GM04503 (cell line): ENCODE results near the gene PRRG2.
"Not testable (repeated sequence)": the region's sequence is repeated elsewhere in the genome, so short reads cannot be mapped to it uniquely, and the experiment has no call there.

Experiments used
- DNase-seq: peaks from one replicate; pipeline ENCODE4 v3.0.0-alpha.2; 2012; ENCODE audit warnings: low read depth

The PRRG2 gene

DNA sequence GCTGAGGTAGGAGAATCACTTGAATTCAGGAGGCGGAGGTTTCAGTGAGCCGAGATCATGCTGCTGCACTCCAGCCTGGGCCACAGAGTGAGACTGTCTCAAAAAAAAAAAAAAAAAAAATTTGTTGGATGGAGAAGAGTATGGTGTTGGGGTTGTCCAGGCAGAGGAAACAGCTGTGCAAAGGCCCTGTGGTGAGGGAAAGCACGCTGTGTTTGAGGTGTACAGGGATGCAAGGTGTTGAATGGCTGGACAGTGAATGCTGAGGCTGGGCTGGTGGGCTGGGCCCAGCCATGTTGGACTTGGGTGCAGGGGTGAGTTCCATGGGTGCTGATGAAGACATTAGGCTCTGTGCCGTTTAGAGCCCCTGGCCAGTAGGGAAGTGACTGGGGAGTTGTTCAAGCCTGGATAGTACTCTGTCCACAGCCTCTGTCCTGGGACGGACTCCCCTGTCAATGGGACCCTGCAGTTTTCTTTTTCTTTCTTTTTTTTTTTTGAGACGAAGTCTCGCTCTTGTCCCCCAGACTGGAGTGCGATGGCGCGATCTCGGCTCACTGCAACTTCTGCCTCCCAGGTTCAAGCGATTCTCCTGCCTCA is 28.5 kb downstream of the PRRG2 start:
- no peak for DNase-seq

DNA sequence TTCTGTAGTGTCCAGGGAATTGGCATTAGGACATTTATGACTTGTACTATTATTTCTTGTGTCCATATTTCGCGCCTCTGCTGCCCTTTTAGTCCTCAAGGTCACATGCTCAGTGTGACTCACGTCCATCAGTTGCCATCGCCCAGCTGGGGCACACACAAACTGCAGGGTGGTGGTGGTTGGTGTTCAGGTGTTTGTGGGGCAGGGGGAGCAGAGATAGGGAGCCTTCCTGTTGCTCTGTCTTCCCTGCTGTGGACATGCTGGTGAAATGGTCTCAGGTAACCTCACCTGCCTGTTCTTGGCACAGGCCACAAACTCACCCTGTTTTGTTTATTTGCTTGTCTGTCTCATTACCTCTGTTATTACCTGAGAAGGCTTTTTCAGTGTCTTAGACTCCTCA is 32.3 kb downstream of the PRRG2 start:
- no peak for DNase-seq

DNA sequence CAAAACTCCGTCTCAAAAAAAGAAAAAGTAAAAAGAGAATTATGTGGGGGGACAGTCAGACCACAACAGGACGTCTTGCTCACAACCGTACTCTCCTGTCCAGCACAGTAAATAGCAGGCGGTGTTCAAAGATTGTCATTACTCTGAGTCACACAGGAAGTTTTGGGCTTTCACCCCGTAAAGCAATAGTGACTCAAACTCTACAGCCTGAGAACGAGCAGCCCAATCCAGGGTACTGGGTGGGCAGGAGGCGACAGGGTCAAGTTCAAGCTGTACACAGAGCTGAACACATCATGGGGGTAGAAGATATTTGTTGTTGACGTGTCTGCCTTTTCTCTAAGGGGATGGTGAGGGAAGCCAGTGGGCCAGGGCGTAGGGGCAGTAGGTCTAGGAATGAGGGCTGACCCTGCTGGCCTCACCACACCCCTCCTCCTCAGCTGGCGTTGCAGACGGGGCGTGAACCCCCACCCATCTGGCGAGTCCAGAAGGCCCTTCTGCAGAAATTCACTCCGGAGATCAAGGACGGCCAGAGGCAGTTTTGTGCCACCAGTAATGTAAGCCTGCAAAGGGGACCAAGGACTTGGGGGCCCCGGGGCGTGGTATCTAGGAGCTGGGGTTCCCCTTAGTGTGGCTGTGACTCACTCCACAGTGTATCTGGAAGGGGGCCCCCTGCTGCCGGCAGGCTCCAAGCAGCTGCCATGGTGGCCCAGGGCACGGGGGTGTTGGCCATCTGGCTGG is 33.1 kb downstream of the PRRG2 start:
- DNase-seq: no peak

DNA sequence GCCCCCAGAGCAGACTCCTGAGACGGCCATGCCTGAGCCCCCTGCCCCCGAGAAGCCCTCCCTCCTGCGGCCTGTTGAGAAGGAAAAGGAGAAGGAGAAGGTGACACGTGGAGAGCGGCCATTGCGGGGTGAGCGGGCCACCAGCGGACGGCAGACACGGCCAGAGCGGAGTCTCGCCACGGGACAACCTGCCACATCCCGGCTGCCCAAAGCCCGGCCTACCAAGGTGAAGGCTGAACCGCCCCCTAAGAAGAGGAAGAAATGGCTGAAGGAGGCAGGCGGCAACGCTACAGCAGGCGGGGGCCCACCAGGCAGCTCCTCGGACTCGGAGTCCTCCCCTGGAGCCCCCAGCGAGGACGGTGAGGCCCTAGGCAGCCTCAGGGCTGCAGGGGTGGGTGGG is 34.7 kb downstream of the PRRG2 start:
- no peak for DNase-seq

DNA sequence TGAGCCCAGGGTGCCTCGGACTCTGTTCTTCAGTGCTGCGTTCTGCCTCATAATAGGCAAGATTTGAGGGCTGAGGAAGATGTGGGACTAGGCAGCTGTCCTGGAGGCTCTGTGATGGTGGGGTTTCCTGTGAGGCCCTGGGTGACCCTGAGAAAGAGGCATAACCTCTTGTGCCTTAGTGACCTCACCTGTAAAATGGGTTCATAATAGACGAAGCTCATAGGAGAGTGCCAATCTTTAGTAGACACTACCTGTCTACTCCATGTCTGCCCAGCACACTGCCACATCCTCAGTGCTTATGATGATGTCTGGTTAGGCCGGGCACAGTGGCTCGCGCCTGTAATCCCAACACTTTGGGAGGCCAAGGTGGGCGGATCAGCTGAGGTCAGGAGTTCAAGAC is 35.4 kb downstream of the PRRG2 start:
- no peak for DNase-seq

DNA sequence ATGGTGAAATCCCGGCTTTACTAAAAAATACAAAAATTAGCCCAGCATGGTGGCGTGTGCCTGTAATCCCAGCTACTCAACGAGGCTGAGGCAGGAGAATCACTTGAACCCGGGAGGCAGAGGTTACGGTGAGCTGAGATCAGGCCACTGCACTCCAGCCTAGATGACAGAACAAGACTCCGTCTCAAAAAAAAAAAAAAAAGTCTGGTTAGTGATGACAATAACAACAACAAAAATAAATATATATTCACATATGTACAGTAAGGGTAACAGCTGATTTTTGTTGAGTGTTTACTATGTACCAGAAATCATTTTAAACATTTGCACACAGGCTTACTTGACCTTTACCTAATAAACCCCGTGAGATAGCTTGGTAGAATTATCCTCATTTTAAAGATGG is 35.8 kb downstream of the PRRG2 start:
- DNase-seq: no peak

DNA sequence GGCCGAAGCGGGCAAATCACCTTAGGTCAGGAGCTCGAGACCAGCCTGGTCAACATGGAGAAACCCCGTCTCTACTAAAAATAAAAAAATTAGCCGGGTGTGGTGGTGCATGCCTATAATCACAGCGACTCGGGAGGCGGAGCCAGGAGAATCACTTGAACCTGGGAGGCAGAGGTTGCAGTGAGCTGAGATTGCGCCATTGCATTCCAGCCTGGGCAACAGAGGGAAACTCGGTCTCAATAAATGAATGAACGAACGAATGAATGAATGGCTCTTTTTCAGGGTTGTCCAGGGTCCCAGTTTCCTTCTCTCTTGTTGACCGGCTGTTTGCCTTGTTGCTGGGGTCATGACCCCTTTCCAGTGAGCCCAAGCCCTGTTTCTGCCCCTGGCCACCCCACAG is 36.7 kb downstream of the PRRG2 start:
- DNase-seq: not testable (repeated sequence)

DNA sequence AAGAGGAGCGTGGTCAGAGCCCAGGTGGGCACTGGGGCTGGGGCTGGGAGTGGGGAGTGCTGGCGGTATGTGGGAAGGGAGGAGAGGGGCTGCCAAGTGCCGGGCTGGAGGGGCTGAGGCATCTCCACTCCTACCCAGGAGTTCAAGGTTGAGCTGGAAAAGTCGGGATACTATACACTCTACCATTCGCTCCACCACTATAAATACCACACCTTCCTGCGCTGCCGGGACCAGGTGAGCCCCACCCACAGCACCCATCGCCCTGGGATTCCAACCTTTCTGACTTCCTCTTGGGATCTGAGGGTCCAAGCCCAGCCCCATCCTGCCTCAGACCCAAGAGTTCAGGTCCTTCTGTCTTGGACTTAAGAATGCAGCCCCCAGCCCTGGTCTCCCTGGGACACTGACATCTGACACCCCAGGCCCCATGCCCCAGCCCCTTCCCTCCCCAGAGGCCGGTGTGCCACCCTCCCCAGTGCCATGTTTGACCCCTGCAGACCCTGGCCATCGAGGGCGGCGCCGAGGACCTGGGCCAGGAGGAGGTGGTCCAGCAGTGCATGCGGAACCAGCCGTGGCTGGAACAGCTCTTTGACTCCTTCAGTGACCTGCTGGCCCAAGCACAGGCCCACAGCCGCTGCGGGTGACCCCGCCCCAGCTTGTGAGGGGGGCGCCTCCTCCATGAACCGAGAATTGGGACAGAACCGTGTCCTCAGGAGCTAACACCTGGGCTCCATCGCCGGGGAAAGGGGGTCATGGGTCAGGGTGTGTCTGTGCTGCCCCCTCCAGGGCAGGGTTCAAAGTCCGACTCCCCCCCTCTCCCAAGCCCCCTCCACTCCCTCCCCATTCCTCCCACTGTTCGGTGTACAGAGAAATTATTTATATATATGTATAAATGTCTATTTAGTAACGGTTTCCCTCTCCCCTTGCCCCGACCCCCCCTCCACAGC is 44.1 kb downstream of the PRRG2 start:
- DNase-seq: no peak

DNA sequence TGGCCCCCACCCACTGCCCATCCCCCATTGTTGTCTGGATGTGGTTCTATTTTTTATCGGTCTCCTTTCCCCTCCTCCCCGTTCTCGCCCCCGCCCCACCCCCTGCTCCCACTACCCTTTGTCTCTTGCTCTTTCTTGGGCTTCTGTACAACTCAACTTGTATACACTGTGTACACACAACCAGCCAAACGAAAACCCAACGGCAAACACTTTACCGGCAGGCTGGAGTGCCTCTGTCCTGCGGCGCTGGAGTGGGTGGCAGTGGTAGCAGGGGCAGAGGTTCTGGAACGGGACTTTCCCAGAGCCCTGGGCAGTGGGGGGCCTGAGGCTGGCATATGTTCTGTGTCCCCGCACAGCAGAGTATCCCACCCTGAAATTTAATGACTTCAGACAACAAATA is 45.1 kb downstream of the PRRG2 start:
- DNase-seq: no peak

DNA sequence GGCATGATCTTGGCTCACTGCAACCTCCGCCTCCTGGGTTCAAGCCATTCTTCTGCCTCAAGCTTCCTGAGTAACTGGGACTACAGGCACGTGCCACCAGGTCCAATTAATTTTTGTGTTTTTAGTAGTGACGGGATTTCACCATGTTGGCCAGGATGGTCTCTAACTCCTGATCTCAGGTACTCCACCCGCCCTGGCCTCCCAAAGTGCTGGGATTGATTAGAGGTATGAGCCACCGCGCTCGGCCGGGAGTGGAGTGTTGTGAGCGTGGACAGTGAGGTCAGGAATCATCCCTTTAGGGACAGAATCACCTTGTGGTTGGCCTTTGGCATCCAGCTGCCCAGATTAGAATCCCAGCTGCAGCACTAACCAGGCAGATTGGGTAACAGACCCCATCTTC is 48.5 kb downstream of the PRRG2 start:
- no peak for DNase-seq

DNA sequence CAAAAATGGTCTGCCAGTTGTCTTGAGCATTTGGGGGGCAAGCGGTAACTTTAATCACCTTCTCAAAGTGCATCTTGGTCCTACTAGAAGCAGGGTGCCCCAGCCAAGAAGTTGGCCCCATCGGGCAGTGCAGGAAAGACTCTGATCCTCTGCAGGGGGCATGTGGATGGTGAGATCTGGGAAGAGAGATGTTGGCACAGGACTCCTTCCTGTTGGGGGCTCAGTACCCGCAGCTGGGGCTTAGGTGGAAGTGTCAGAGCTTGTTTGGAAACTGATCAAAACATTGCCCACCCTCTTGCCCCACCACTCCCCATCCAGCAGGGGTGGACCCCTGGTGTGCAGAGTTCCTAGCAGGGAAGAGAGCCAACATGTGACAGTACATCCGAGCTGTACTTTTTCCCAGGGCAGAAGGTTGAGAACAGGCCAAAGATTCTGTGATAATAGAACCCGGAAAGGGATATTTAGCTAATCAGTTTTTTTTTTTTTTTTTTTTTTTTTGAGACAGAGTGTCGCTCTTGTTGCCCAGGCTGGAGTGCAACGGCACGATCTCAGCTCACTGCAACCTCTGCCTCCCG is 50.0 kb downstream of the PRRG2 start:
- DNase-seq: no peak

DNA sequence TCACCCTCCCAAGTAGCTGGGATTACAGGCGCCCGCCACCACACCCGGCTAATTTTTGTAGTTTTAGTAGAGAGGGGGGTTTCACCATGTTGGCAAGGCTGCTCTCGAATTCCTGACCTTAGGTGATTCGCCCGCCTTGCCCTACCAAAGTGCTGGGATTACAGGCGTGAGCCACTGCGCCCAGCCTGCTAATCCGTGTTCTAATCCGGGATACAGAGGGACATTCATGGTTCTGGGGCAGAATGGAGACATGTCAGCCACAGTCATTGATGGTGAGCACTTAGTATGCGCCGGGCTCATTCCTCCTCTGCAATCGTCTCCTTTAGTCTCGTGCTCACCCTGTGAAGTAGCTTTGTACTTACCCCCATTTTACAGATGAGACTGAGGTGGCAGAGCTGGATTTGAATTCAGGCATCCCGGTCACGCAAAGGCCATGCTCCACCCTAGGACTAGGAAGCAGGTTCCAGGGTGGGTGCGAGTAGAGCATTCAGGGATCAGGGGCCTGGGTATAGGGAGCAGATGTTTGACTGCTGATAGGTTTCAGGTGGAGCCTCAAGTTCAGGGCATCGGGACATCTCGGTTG is 50.6 kb downstream of the PRRG2 start:
- DNase-seq: no peak

DNA sequence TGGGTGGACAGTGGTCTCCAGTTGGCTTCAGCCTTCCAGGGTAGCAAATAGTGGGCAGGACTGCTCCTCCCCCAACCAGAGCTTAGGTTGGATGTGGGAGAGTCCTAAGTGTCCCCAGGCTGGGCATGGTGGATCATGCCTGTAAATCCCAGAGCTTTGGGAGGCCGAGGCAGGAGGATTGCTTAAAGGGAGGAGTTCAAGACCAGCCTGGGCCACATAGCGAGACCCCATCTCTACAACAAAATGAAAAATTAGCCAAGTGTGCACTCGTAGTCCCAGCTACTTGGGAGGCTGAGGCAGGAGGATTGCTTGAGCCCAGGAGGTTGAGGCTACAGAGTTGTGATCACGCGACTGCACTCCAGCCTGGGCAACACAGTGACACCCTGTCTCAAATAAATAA is 51.5 kb downstream of the PRRG2 start:
- DNase-seq: no peak

DNA sequence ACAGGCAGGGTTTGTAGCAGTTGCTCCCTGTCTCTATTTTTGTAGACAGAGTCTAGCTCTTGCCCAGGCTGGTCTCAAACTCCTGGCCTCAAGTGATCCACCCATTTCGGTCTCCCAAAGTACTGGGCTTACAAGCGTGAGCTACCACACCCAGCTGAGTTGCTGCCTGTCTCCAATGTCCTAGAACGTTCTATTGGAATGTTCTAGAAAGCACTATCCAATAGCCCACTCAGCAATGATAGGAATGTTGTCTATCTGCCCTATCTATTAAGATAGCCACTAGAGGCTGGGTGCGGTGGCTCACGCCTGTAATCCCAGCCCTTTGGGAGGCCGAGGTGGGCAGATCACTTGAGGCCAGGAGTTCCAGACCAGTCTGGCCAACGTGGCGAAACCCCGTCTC is 52.2 kb downstream of the PRRG2 start:
- not testable (repeated sequence) for DNase-seq

DNA sequence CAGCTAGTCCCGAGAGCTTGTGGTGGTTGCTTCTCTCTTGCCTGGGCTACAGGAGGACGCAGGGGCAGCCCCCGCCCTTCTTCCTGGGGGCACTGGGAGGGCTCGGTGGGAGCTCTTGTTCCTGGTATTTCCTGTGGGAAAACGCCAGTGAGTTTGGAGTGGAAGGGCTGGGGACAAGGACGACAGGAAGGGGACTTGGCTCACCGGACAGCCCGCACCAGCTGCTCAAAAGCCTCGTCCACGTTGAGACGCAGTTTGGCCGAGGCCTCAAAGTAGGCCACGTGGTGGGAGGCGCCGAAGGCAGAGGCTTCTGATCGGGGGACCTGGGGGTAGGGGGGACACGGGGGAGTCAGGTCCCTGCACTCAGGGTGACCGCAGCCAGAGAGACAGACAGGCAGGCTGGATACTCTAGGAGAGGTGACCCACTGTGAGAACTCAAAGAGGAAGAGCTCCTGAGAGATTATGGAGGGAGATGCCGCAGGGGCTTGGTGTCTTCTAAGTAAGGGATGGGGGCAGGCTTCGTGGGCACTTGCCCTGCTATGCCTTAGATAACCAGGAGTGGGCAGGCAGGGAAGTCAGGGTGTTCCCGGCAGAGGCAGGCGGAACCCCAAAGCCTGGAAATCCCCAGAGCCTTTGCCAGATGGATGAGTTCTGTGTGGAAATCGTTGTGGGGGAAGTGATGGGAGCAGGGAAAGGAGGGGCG is 54.6 kb downstream of the PRRG2 start:
- DNase-seq: no peak

DNA sequence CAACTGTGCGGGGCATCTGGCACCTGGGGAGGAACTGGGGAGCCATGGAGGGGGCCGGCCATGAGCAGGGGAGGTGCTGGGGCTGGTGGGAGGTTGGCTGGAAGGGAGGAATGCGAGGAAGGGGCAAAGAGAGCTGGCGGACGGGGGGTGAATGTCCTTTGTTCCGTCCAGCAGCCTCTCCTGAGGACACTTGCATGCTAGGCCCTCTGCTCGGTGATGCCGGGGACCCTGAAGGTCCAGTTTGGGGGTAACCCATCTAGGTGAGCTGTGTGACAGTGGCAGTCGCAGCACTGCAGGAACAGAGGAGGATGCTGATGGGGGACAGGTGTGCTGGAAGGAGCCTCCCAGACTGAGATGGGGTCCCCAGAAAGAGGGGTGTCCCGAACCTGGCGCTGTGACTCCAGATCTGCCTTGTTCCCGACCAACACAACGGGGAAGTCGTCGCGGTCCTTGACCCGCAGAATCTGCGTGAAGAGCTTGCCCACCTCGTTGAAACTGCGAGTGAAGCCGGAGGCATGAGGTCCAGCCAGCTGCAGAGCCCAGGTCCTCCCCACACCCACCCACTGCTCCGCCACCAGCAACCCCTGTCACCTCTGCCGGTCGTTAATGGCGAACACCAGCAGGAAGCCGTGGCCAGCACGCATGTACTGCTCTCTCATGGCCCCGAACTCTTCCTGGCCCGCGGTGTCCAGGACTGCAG is 55.3 kb downstream of the PRRG2 start:
- no peak for DNase-seq

DNA sequence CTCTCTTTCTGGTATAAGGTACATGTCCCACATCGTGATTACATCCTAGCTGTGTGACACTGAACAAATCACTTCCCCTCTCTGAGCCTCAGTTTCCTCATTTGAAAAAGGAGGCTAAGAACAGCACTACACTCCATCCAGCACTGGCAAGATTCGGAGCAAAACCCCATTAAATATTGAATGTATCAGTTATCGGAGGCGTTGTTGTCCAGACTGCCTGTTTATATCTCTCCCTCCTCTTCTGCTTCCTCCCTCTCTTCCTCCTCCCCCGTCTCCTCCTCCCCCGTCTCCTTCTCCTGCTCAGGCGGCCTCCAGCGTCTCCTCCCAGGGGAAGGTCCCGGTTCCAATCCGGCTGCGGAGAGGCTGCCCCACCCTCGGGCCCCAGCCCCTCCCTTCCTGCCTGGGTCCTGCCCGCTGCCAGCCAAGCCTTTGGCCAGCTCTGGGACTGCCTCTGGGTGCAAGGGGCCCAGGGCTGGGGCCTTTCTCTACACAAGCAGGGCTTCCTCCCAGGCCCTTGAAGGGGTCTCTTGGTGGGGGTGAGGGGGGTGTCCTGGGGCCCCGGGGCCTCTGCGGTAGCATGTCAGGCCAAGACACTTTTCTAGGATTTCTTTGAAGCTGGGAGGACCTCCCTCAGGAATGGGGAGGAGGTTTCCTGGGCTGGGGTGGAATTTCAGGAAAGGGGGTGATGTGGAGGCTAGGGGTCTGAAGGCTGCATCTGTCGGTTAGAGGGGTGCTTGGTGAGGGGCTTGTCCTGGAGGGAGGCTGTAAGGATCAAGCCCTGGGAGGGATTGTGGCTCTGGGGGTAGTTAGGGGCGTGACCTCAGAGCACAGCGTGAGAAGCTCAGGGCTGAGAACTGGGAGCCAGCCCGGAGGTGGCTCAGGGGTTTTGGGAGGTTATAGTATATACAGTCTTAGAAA is 57.0 kb downstream of the PRRG2 start:
- DNase-seq: peak; percentile 47

DNA sequence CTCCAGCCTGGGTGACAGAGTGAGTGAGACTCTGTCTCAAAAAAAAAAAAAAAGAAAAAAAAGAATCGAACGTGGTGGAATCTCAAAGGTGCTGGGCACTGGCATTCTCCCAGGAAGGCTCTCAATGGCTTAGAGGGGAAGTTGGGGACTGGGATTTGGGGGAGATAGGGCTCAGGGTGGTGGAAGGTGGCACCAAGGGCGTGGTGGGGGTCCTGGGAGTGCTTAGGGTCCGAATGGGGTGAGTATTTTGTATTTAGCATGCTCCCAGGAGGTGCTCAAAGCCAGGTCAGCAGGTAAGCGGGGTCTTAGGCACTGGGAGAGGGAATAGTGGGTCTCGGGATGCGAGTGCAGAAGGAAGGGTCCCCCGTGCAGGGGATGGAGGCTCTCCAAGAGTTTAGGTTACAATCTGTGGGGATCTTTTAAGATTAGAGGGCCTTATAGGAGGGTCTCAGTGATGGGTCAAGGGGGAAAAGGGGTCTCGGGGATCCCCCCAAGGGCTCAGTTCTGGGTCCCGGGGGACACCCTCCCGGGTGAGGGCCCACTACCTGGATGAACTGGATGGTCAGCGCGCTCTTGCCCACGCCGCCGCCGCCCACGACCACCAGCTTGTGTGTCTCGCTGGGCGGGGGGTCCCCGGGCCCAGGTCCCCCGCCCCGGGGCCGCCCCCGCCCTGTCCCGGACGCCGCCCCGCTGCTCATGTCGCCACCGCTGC is 58.4 kb downstream of the PRRG2 start:
- no peak for DNase-seq
